Measurements from ENCODE around the gene PACSIN2. TPM values are rescaled to one million over a fixed set of nuclear protein-coding genes. Genes with fewer than 3 reads are reported as not detected.

Gene PACSIN2
- total and polyA plus RNA-seq, 2 of the 13 experiments (the other 11 are each of a cell fraction or from before 2014, with no cell fraction given): 54.1 to 68.8 TPM

DNA sequence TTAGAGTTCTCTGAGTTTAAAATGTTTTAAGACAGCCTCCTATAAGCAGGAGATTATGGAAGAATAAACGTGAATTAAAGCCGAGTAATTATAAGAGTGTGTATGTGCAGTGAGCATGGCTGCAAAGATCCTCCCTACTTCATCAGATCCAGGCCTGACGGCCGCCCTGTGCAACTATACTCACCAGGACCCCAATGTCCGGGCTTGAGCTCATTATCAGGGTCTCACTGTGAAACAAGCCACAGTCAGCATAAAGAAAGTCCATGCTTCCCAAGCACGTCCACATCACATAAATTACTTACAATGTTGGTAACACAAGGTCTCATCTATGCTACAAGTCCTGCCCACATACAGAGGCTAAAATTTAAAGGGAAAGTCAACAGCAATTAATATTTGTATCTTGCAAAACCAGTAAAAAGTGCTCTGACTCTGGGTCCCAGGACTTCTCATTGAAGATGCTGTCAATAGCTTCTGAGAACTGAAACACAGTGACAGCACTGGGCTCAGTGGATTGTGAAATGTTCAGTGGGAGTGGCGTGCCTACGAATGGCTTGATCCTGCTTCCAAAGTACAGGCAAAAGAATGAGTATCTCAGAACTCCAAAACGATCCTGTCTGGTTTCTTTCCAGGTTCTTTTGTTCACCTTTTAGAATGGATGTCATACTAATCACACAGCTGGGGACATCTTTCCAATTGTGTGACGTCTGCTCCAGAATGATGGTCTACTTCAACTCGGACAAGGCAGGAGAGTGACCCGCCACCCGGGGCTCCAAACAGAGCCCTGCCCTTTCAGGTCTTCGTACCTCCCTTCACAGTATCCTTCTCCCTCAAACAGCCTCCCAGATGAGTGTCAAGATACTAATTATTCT, 85.7 kb downstream of the PACSIN2 start (continued):
- TF ChIP-seq, protein P1, sequence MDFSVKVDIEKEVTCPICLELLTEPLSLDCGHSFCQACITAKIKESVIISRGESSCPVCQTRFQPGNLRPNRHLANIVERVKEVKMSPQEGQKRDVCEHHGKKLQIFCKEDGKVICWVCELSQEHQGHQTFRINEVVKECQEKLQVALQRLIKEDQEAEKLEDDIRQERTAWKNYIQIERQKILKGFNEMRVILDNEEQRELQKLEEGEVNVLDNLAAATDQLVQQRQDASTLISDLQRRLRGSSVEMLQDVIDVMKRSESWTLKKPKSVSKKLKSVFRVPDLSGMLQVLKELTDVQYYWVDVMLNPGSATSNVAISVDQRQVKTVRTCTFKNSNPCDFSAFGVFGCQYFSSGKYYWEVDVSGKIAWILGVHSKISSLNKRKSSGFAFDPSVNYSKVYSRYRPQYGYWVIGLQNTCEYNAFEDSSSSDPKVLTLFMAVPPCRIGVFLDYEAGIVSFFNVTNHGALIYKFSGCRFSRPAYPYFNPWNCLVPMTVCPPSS (IDR thresholded peaks at IDR 0.05): no peak
- TF ChIP-seq ZFP36L1 (CRISPR knock-in tag; IDR thresholded peaks at IDR 0.05) (no peak), ZNF530 (CRISPR knock-in tag; IDR thresholded peaks at IDR 0.05; ENCODE audit: low read depth) (no peak), HES4 (CRISPR knock-in tag; IDR thresholded peaks at IDR 0.05; ENCODE audit: borderline replicate concordance) (no peak), XRCC5 (optimal IDR thresholded peaks at IDR 0.05; ENCODE audit: low read length) (peak; percentile 27), MED13 (CRISPR knock-in tag; IDR thresholded peaks at IDR 0.05) (no peak), ASH2L (IDR thresholded peaks at IDR 0.05; ENCODE audit: insufficient read length, low read depth, low read length) (no peak), JDP2 (CRISPR knock-in tag; IDR thresholded peaks at IDR 0.05; ENCODE audit: borderline replicate concordance) (no peak), ZFP62 (CRISPR knock-in tag; IDR thresholded peaks at IDR 0.05) (no peak), ZFP41 (CRISPR knock-in tag; IDR thresholded peaks at IDR 0.05; ENCODE audit: borderline replicate concordance) (no peak), NR2C2 (CRISPR knock-in tag; IDR thresholded peaks at IDR 0.05; ENCODE audit: borderline replicate concordance) (peak; percentile 40; the same call in 1 of the 2 replicates), GZF1 (CRISPR knock-in tag; IDR thresholded peaks at IDR 0.05) (no peak), SP5 (CRISPR knock-in tag; IDR thresholded peaks at IDR 0.05; ENCODE audit: borderline replicate concordance, low read depth) (peak; percentile 73), ZNF292 (CRISPR knock-in tag; IDR thresholded peaks at IDR 0.05; ENCODE audit: borderline replicate concordance, low read depth) (peak; percentile 28; the same call in 1 of the 2 replicates)
- TF ChIP-seq, protein P2, sequence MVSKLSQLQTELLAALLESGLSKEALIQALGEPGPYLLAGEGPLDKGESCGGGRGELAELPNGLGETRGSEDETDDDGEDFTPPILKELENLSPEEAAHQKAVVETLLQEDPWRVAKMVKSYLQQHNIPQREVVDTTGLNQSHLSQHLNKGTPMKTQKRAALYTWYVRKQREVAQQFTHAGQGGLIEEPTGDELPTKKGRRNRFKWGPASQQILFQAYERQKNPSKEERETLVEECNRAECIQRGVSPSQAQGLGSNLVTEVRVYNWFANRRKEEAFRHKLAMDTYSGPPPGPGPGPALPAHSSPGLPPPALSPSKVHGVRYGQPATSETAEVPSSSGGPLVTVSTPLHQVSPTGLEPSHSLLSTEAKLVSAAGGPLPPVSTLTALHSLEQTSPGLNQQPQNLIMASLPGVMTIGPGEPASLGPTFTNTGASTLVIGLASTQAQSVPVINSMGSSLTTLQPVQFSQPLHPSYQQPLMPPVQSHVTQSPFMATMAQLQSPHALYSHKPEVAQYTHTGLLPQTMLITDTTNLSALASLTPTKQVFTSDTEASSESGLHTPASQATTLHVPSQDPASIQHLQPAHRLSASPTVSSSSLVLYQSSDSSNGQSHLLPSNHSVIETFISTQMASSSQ (IDR thresholded peaks at IDR 0.05; ENCODE audit: low read depth): no peak
- TF ChIP-seq, protein P2 (CRISPR knock-in tag; IDR thresholded peaks at IDR 0.05; ENCODE audit: borderline replicate concordance): no peak
- TF ChIP-seq, protein P3, sequence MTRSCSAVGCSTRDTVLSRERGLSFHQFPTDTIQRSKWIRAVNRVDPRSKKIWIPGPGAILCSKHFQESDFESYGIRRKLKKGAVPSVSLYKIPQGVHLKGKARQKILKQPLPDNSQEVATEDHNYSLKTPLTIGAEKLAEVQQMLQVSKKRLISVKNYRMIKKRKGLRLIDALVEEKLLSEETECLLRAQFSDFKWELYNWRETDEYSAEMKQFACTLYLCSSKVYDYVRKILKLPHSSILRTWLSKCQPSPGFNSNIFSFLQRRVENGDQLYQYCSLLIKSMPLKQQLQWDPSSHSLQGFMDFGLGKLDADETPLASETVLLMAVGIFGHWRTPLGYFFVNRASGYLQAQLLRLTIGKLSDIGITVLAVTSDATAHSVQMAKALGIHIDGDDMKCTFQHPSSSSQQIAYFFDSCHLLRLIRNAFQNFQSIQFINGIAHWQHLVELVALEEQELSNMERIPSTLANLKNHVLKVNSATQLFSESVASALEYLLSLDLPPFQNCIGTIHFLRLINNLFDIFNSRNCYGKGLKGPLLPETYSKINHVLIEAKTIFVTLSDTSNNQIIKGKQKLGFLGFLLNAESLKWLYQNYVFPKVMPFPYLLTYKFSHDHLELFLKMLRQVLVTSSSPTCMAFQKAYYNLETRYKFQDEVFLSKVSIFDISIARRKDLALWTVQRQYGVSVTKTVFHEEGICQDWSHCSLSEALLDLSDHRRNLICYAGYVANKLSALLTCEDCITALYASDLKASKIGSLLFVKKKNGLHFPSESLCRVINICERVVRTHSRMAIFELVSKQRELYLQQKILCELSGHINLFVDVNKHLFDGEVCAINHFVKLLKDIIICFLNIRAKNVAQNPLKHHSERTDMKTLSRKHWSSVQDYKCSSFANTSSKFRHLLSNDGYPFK (CRISPR knock-in tag; IDR thresholded peaks at IDR 0.05; ENCODE audit: borderline replicate concordance): no peak
- TF ChIP-seq, protein P4, sequence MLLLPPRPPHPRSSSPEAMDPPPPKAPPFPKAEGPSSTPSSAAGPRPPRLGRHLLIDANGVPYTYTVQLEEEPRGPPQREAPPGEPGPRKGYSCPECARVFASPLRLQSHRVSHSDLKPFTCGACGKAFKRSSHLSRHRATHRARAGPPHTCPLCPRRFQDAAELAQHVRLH (CRISPR knock-in tag; IDR thresholded peaks at IDR 0.05; ENCODE audit: borderline replicate concordance, low read depth): no peak
- TF ChIP-seq, protein P5, sequence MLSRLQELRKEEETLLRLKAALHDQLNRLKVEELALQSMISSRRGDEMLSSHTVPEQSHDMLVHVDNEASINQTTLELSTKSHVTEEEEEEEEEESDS (CRISPR knock-in tag; IDR thresholded peaks at IDR 0.05; ENCODE audit: borderline replicate concordance): no peak
